ENCODE results near the gene GNG14. TPM values are rescaled to one million over a fixed set of nuclear protein-coding genes. Genes with fewer than 3 reads are reported as not detected.

The GNG14 gene
- total RNA-seq, 4 donors from 2014 or later = not detected

DNA sequence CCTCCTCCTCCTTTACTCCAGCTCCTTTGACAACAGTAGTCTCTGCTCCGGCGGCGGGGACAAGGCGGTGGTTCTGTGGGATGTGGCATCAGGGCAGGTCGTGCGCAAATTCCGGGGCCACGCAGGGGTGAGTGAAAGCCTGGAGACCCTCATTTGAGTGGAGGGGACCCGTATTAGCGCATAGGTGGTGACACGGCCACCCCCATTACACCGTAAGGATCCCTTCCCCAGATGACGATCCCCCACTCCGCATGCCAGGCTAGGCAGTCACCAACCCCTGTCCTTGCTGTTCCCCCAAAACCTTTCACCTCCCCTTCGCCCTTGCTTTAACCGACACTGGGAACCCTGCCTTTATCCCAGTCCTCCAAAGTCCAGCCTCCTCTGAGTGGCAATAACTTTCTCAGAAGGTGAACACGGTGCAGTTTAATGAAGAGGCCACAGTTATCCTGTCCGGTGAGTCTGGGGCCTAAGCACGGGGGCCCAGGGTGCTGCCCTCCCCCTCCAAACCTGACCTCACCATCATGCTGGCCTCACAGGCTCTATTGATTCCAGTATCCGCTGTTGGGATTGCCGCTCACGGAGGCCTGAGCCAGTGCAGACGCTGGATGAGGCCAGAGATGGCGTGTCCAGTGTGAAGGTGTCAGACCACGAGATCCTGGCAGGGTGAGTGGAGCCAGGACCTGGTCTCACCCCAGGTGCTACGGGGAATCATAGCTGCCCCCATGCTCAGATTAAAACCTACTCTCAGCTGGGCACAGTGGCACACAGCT lies 17.5 kb upstream of the GNG14 start:
- intact Hi-C loops (cut with DNase I) = loop anchor here (5.0 kb wide), 1 partner anchor 52 kb away; the partner anchor contains the start of gene TNPO2
- no peaks in the 10 kb centered on the region for H3K27me3 ChIP-seq
- 40% methylated on average over 14 of the region's 26 CpGs for WGBS
- H3K36me3 ChIP-seq = peaks cover 20 to 42% (median 35%) of the 10 kb centered on the region in 4 donors
- H3K27ac ChIP-seq (replicated peaks in 1 of 4) = peak overlapping the region; percentile 89 to 94 (median 92)
- no peak for TF ChIP-seq EP300 (IDR thresholded peaks at IDR 0.05)
- TF ChIP-seq POLR2AphosphoS5 (IDR thresholded peaks at IDR 0.05) = no peak
- no peak for TF ChIP-seq POLR2A (IDR thresholded peaks at IDR 0.05; ENCODE audit: low read depth)
- TF ChIP-seq, protein P1, sequence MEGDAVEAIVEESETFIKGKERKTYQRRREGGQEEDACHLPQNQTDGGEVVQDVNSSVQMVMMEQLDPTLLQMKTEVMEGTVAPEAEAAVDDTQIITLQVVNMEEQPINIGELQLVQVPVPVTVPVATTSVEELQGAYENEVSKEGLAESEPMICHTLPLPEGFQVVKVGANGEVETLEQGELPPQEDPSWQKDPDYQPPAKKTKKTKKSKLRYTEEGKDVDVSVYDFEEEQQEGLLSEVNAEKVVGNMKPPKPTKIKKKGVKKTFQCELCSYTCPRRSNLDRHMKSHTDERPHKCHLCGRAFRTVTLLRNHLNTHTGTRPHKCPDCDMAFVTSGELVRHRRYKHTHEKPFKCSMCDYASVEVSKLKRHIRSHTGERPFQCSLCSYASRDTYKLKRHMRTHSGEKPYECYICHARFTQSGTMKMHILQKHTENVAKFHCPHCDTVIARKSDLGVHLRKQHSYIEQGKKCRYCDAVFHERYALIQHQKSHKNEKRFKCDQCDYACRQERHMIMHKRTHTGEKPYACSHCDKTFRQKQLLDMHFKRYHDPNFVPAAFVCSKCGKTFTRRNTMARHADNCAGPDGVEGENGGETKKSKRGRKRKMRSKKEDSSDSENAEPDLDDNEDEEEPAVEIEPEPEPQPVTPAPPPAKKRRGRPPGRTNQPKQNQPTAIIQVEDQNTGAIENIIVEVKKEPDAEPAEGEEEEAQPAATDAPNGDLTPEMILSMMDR (IDR thresholded peaks at IDR 0.05) = no peak
- no peaks in the 10 kb centered on the region for H3K9me3 ChIP-seq
- peaks cover 38 to 55% (median 47%) of the 10 kb centered on the region in 4 donors for H3K4me1 ChIP-seq
- no peak for DNase-seq (ENCODE audit: extremely low spot score)
- H3K4me3 ChIP-seq = peak overlapping the region; percentile 66 to 92 (median 72)

DNA sequence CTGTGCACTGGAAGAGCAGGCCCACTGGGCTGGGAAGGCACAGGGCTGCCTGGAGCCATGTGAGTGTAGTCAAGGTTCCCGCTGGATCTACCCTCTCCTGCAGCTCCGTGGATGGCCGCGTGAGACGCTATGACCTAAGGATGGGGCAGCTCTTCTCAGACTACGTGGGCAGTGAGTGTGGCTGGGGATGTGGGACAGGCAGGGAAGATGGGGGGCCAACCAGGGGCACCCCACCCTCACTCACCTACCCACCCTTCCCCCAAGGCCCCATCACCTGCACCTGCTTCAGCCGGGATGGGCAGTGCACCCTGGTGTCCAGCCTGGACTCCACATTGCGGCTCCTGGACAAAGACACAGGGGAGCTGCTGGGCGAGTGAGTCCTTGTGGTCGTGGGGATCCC lies 15.1 kb upstream of the GNG14 start:
- H3K4me1 ChIP-seq = peaks cover 20 to 45% (median 37%) of the 10 kb centered on the region in 4 donors
- no peak overlapping the region for H3K27ac ChIP-seq (replicated peaks in 1 of 4)
- 84% methylated on average over 3 of the region's 10 CpGs for WGBS
- H3K27me3 ChIP-seq = no peaks in the 10 kb centered on the region
- H3K36me3 ChIP-seq = peaks cover 36 to 66% (median 57%) of the 10 kb centered on the region in 4 donors
- H3K4me3 ChIP-seq = no peak overlapping the region
- TF ChIP-seq POLR2A (IDR thresholded peaks at IDR 0.05; ENCODE audit: low read depth) = no peak
- TF ChIP-seq, protein P1 (IDR thresholded peaks at IDR 0.05) = no peak
- TF ChIP-seq POLR2AphosphoS5 (IDR thresholded peaks at IDR 0.05) = no peak
- TF ChIP-seq EP300 (IDR thresholded peaks at IDR 0.05) = no peak
- no peak for DNase-seq (ENCODE audit: extremely low spot score)
- H3K9me3 ChIP-seq = no peaks in the 10 kb centered on the region
- intact Hi-C loops (cut with DNase I) = loop anchor here (1.0 to 5.0 kb wide), 2 partner anchors 50 to 108 kb away; partner anchors contain the start of gene TNPO2

DNA sequence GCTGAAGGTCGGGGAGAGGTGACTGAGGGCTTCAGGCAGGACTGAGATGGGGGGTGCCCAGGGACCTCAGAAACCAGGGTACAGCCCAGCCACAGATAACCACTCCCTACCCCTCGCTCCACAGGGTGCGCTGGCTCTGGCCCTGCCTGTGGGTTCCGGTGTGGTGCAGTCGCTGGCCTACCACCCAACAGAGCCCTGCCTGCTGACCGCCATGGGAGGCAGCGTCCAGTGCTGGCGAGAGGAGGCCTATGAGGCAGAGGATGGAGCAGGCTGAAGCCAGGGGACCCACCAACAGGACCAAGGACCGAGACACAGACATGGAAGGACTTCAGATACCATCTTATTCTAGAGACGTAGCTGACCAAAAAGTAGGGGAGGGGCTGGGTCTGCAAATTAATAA lies 12.4 kb upstream of the GNG14 start:
- Histone ChIP-seq H3K27me3 (no peaks in the 10 kb centered on the region), H3K36me3 (peaks cover 59 to 88% (median 79%) of the 10 kb centered on the region in 4 donors), H3K9me3 (no peaks in the 10 kb centered on the region), H3K4me1 (peaks cover 13 to 36% (median 26%) of the 10 kb centered on the region in 4 donors), H3K4me3 (no peak overlapping the region), H3K27ac (replicated peaks in 1 of 4) (no peak overlapping the region)
- no peak for DNase-seq (ENCODE audit: extremely low spot score)
- TF ChIP-seq POLR2AphosphoS5 (IDR thresholded peaks at IDR 0.05) (no peak), EP300 (IDR thresholded peaks at IDR 0.05) (no peak), POLR2A (IDR thresholded peaks at IDR 0.05; ENCODE audit: low read depth) (no peak)
- TF ChIP-seq, protein P1 (IDR thresholded peaks at IDR 0.05) = no peak
- WGBS = 95% methylated on average over 10 of the region's 10 CpGs
- intact Hi-C loops (cut with DNase I) = no loop called here

DNA sequence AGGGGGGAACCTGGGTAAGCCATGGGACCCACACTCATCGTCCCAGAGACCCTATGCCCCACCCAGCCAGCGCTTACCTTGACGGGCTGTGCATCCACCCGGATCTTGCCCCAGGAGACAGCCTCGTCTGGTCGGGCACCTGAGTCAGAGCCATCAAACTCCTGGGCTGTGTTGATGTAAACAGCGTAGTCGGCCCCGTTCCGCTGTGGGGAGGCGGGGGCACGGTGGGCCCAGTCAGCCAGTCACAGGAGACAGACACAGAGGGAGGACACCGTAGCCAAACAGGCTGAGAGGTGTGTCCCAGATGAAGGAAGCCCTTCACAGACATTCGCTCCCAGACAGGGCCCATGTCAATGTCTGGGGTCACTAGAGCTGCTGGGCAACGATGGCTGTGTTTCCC lies 11.9 kb upstream of the GNG14 start:
- no peaks in the 10 kb centered on the region for H3K27me3 ChIP-seq
- H3K27ac ChIP-seq (replicated peaks in 1 of 4) = no peak overlapping the region
- H3K9me3 ChIP-seq = no peaks in the 10 kb centered on the region
- H3K4me3 ChIP-seq = no peak overlapping the region
- no peak for DNase-seq (ENCODE audit: extremely low spot score)
- WGBS = 70% methylated on average over 2 of the region's 15 CpGs
- peaks cover 13 to 36% (median 26%) of the 10 kb centered on the region in 4 donors for H3K4me1 ChIP-seq
- intact Hi-C loops (cut with DNase I) = no loop called here
- TF ChIP-seq POLR2AphosphoS5 (IDR thresholded peaks at IDR 0.05) = no peak
- TF ChIP-seq, protein P1 (IDR thresholded peaks at IDR 0.05) = no peak
- TF ChIP-seq EP300 (IDR thresholded peaks at IDR 0.05) = no peak
- no peak for TF ChIP-seq POLR2A (IDR thresholded peaks at IDR 0.05; ENCODE audit: low read depth)
- peaks cover 59 to 88% (median 79%) of the 10 kb centered on the region in 4 donors for H3K36me3 ChIP-seq

All from esophagus muscularis mucosa (tissue), 4 donors.